K562 (cell line): ENCODE data around the gene KMT2A. TPM values are rescaled to one million over a fixed set of nuclear protein-coding genes. Genes with fewer than 3 reads are reported as not detected.

ENCODE experiments used
- BCLAF1 ChIP-seq, 2 experiments: fragments of 450-650 bp in 1 of 2; IDR thresholded peaks; 2 replicates each; pipeline ENCODE4 v1.6.1; 2011 to 2017; ENCODE audit warnings: low read depth in 2 of 2, antibody characterized with exemption in 1 of 2, borderline replicate concordance in 1 of 2, low read length in 1 of 2, mild to moderate bottlenecking in 1 of 2, mixed read lengths in 1 of 2; ENCODE audit not compliant: control insufficient read depth in 1 of 2
- C11orf30 ChIP-seq: fragments of 450-650 bp; IDR thresholded peaks from 2 replicates; pipeline ENCODE4 v1.6.1; 2016; ENCODE audit warnings: low read depth, mild to moderate bottlenecking
- CBX1 ChIP-seq: sonication (generic); IDR thresholded peaks from 2 replicates; pipeline ENCODE4 v1.6.1; 2016; ENCODE audit warnings: antibody characterized with exemption, low read depth, mild to moderate bottlenecking
- CLOCK ChIP-seq: fragments of 250-450 bp; sonication (Bioruptor Pico); IDR thresholded peaks from 2 replicates; pipeline ENCODE4 v1.4.0; 2020; ENCODE audit warnings: mild to moderate bottlenecking, moderate library complexity, borderline replicate concordance
- COPS2 ChIP-seq: fragments of 450-650 bp; conservative IDR thresholded peaks from 2 replicates; pipeline ENCODE4 v1.6.1; 2016; ENCODE audit warnings: mild to moderate bottlenecking, moderate library complexity
- HLTF ChIP-seq: fragments of 450-650 bp; IDR thresholded peaks from 2 replicates; pipeline ENCODE4 v1.6.1; 2016
- ILK ChIP-seq: fragments of 450-650 bp; IDR thresholded peaks from 2 replicates; pipeline ENCODE4 v1.6.1; 2016; ENCODE audit warnings: missing genetic modification characterization, low read depth, mild to moderate bottlenecking, missing compliant biosample characterization, moderate library complexity, borderline replicate concordance
- KAT2B ChIP-seq: IDR thresholded peaks from one replicate; pipeline ENCODE4 v1.6.1; 2012; ENCODE audit warnings: low read depth, mild to moderate bottlenecking, control low read depth, inconsistent platforms, low read length, moderate library complexity
- KLF16 ChIP-seq: IDR thresholded peaks from 2 replicates; pipeline ENCODE4 v1.6.1; 2016; ENCODE audit warnings: antibody characterized with exemption
- MCM5 ChIP-seq: fragments of 450-650 bp; IDR thresholded peaks from 2 replicates; pipeline ENCODE4 v1.6.1; 2016; ENCODE audit warnings: low read depth
- MITF ChIP-seq: IDR thresholded peaks from 2 replicates; pipeline ENCODE4 v1.6.1; 2014; ENCODE audit warnings: antibody characterized with exemption
- SMARCC2 ChIP-seq: fragments of 450-650 bp; IDR thresholded peaks from 2 replicates; pipeline ENCODE4 v1.6.1; 2017; ENCODE audit warnings: antibody characterized with exemption, moderate library complexity, mild to moderate bottlenecking, low read depth
- STAT5A ChIP-seq: IDR thresholded peaks from 2 replicates; pipeline ENCODE4 v1.6.1; 2012; ENCODE audit warnings: low read length, inconsistent platforms, borderline replicate concordance
- TCFL5 ChIP-seq: fragments of 250-450 bp; sonication (Bioruptor Pico); conservative IDR thresholded peaks from 2 replicates; pipeline ENCODE4 v1.6.1; 2021; ENCODE audit warnings: mild to moderate bottlenecking, moderate library complexity, matching md5 sums
- TEAD4 ChIP-seq, 2 experiments: sonication (generic) in 1 of 2; formaldehyde crosslinking in 1 of 2; IDR thresholded peaks; 2 replicates each; pipeline versions ENCODE4 v1.6.1 to v1.8.0; 2012 to 2022; ENCODE audit warnings: borderline replicate concordance in 1 of 2, inconsistent platforms in 1 of 2, low read length in 1 of 2, mild to moderate bottlenecking in 1 of 2, missing genetic modification reagents in 1 of 2
- ZFP91 ChIP-seq: sonication (generic); formaldehyde crosslinking; IDR thresholded peaks from 2 replicates; pipeline ENCODE4 v1.8.0; 2022; ENCODE audit warnings: mild to moderate bottlenecking, missing genetic modification reagents
- ZNF277 ChIP-seq: fragments of 250-450 bp; sonication (Bioruptor Pico); IDR thresholded peaks from 2 replicates; pipeline ENCODE4 v1.8.0; 2022; ENCODE audit warnings: inconsistent platforms, mild to moderate bottlenecking, moderate library complexity, borderline replicate concordance
- polyA plus RNA-seq, 8 experiments: library from polyadenylated mRNA; depleted of rRNA in 4 of 8; stranded (reverse) in 5 of 8; unstranded in 3 of 8; fragments of >200 nt; fragmentation: Nextera tagmentation in 2 of 8; fragmentation: Illumina TruSeq in 1 of 8; extraction: Ambion mirVana in 2 of 8; extraction: Trizol in 1 of 8; gene quantifications; 2 replicates each; pipeline versions ENCODE4 v1.2.1 to v1.2.3, GENCODE V29; 2011 to 2014; ENCODE audit warnings: inconsistent platforms in 1 of 8, missing spikeins in 1 of 8
- total RNA-seq, 7 experiments: library from RNA; depleted of rRNA in 6 of 7; stranded (reverse); fragments of >200 nt in 6 of 7; fragmentation: Illumina TruSeq in 2 of 7; extraction: Trizol in 2 of 7; gene quantifications; 2 replicates each; pipeline versions ENCODE4 v1.2.1 to v1.2.3, GENCODE V29; 2011 to 2021; ENCODE audit warnings: low replicate concordance in 1 of 7

KMT2A gene
- total and polyA plus RNA-seq, 9 of the 15 experiments (the other 6 are each of a cell fraction or from before 2014, with no cell fraction given): 9.6 to 59.9 (median 32.6) TPM

- TF ChIP-seq MCM5: no peak
- TF ChIP-seq STAT5A: no peak
- TF ChIP-seq KAT2B: no peak
- no peak for TF ChIP-seq BCLAF1 (IDR thresholded peaks at IDR 0.05; ENCODE audit: borderline replicate concordance in 1 of 2, control insufficient read depth in 1 of 2, low read depth in 2 of 2, low read length in 1 of 2)
- TF ChIP-seq CBX1: no peak
- TF ChIP-seq ZFP91 (CRISPR knock-in tag): no peak
- TF ChIP-seq SMARCC2: no peak
- peak; percentile 80 for TF ChIP-seq C11orf30
- TF ChIP-seq HLTF: no peak
- TF ChIP-seq ZNF277 (CRISPR knock-in tag): no peak
- no peak for TF ChIP-seq TCFL5 (CRISPR knock-in tag)
- TF ChIP-seq CLOCK: no peak
- TF ChIP-seq MITF: no peak
- no peak for TF ChIP-seq COPS2
- TF ChIP-seq KLF16: no peak; the same call in 1 of the 2 replicates
- peak; percentile 7; the same call in 1 of the 2 replicates for TF ChIP-seq TEAD4 (IDR thresholded peaks at IDR 0.05; ENCODE audit: low read length)
- no peak for TF ChIP-seq TEAD4 (CRISPR knock-in tag; IDR thresholded peaks at IDR 0.05; ENCODE audit: borderline replicate concordance)
- no peak for TF ChIP-seq ILK
Measured at GRCh38 chr11:118401151-118401879, 35.0 kb upstream of the KMT2A start, which contains the start of gene ATP5MG (continued).
